GM13977 (cell line): ENCODE data around the gene SCAP.
"Not testable (repeated sequence)": the region's sequence is repeated elsewhere in the genome, so short reads cannot be mapped to it uniquely, and the experiment has no call there.

Source experiments
- DNase-seq: peaks from one replicate; pipeline ENCODE4 v3.0.0; 2012; ENCODE audit warnings: low spot score
- in situ Hi-C: fragments of 300-500 bp; cut with MboI; formaldehyde crosslinking; loops from one replicate; pipeline ENCODE4 v1.12.0; 2022; ENCODE audit warnings: low sequenced_read_pairs, low pct_unique_long_range_greater_than_20kb, mixed read lengths, inconsistent platforms; ENCODE audit not compliant: unreplicated experiment
- TF ChIP-seq, protein P1 (sequence below): IDR thresholded peaks from 2 replicates; pipeline ENCODE4 v1.5.1; 2012; ENCODE audit warnings: mild to moderate bottlenecking, control low read depth; ENCODE audit not compliant: insufficient read depth; ENCODE audit errors: extremely low read depth, missing control alignments

The SCAP gene

DNA sequence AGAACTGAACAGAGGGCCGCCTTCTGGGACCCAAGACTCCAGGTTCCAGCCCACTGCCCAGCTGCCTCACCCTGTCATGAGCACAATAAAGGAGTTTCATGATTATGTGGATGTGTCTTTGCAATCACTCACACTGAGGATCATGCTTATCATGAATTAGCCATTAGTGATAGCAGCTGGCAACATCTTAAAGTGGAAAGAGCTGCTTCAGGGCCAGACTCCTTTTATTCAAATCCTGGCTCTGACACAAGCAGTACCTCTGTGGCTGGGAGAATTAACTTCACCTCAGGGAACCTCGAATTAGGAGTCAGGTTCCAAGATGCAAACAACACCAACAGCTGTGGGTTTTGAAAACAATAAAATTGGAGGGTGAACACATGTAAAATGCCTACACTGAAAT, 6.6 kb upstream of the SCAP start:
- TF ChIP-seq, protein P1, sequence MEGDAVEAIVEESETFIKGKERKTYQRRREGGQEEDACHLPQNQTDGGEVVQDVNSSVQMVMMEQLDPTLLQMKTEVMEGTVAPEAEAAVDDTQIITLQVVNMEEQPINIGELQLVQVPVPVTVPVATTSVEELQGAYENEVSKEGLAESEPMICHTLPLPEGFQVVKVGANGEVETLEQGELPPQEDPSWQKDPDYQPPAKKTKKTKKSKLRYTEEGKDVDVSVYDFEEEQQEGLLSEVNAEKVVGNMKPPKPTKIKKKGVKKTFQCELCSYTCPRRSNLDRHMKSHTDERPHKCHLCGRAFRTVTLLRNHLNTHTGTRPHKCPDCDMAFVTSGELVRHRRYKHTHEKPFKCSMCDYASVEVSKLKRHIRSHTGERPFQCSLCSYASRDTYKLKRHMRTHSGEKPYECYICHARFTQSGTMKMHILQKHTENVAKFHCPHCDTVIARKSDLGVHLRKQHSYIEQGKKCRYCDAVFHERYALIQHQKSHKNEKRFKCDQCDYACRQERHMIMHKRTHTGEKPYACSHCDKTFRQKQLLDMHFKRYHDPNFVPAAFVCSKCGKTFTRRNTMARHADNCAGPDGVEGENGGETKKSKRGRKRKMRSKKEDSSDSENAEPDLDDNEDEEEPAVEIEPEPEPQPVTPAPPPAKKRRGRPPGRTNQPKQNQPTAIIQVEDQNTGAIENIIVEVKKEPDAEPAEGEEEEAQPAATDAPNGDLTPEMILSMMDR = no peak
- in situ Hi-C loops = no loop called here
- no peak for DNase-seq

DNA sequence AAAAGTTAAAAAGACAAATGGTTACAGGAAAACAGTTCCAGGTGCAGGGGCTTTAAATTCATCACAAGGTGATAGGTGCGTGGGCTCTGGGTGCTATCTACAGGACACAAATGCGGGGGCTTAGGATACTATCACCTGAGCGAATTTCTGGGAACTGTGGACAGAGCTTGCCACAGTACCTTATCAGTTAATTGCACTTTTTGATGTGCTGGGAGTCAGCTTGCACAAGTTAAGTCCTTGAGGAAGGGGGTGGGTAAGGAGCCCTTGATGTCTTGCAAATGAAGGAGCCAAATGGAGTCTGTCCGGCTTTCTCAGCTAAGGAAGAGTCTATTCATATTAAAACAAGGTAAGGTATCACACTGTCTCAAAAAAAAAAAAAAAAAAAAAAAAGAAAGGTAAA, 6.0 kb upstream of the SCAP start:
- DNase-seq = not testable (repeated sequence)

DNA sequence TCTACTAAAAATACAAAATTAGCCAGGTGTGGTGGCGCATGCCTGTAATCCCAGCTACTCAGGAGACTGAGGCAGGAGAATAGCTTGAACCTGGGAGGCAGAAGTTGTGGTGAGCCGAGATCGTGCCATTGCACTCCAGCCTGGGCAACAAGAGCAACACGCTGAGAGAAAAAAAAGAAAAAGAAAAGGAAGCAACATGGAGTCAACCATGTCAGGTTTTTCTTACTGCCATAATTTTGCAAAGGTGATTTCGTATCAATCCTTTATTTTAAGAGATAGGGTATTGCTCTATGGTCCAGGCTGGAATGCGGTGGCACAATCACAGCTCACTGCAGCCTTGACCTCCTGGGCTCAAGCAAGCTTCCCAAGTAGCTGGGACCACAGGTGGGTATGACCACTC, 4.5 kb upstream of the SCAP start:
- in situ Hi-C loops, DNase-seq: not testable (repeated sequence)

More for the DNA sequence above, 6.0 kb upstream of the SCAP start:
- in situ Hi-C loops = not testable (repeated sequence)

GRCh38 chr3:47479826-47480160, 4.1 kb upstream of the SCAP start:
- DNase-seq = no peak
- in situ Hi-C loops = loop anchor here (10.0 kb wide), 1 partner anchor 55 kb away; no protein-coding TSS in a partner anchor
- TF ChIP-seq, protein P1 = no peak

- in situ Hi-C loops = loop anchor here (10.0 kb wide), 1 partner anchor 53 kb away; no protein-coding TSS in a partner anchor
- TF ChIP-seq, protein P1 = no peak
- DNase-seq = no peak
Measured at GRCh38 chr3:47478022-47478421, 2.3 kb upstream of the SCAP start.

DNA sequence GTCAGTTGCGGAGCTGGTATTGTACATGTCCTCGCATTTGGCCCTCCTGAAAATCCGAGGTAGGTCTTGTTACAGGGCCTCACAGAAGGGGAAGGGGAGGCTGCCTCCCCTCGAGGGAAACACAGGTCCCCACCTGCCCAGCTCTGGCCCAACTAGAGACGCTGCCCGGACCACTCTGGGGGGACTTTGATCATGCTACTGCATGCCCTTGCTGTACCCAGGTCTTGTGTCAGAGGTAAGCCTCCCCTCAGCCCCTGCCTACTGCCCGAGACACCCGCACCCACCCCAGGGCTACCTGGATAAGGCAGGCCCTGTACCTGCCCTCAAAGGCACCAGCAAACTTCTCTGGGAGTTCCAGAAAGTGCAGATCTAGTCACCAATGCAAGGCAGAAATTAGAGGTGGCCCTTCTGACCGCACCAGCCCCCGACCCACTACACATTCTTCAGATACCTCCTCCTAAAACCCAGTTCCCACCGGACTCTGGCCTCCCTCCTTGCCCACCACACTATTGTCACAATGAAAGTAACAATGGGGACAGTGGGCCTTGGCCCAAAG, 981 bp upstream of the SCAP start:
- in situ Hi-C loops = loop anchor here (10.0 kb wide), 1 partner anchor 52 kb away; no protein-coding TSS in a partner anchor
- no peak for DNase-seq
- TF ChIP-seq, protein P1 = no peak

- DNase-seq = no peak
- in situ Hi-C loops = loop anchor here (10.0 kb wide), 1 partner anchor 51 kb away; no protein-coding TSS in a partner anchor
- TF ChIP-seq, protein P1 = no peak
Measured at GRCh38 chr3:47476330-47476626, 537 bp upstream of the SCAP start.

GRCh38 chr3:47475029-47475569, 642 bp downstream of the SCAP start:
- TF ChIP-seq, protein P1 = no peak
- in situ Hi-C loops = loop anchor here (10.0 kb wide), 1 partner anchor 50 kb away; no protein-coding TSS in a partner anchor
- no peak for DNase-seq
